B cell (primary cell): Measurements from ENCODE around the gene TNIK. TPM values are rescaled to one million over a fixed set of nuclear protein-coding genes. Genes with fewer than 3 reads are reported as not detected.

Experiments
- ATAC-seq: fragments of 200-7000 bp; cut with Tn5 transposase; one replicate; pipeline ENCODE4 v1.10.0; 2021; ENCODE audit warnings: low read depth, mild to moderate bottlenecking, moderate number of reproducible peaks, moderate library complexity
- CTCF ChIA-PET: fragments of 350-600 bp; sonication (Branson Sonifier 250); formaldehyde crosslinking; loops from one replicate; lab custom pipeline; 2021; ENCODE audit warnings: antibody characterized with exemption, inconsistent platforms; lab: Charles Lee
- POLR2A ChIA-PET: fragments of 350-600 bp; sonication (Branson Sonifier 250); formaldehyde crosslinking; loops from one replicate; lab custom pipeline; 2021; ENCODE audit warnings: antibody characterized with exemption; lab: Charles Lee
- DNase-seq: peaks from one replicate; pipeline ENCODE4 v3.0.0; 2013
- H2AFZ ChIP-seq: 2 replicates; pipeline ENCODE4 v1.6.1; 2012; ENCODE audit warnings: mild to moderate bottlenecking, low read depth, low read length; ENCODE audit not compliant: insufficient read depth, poor library complexity, severe bottlenecking
- H3K27ac ChIP-seq, 2 donors: 1 replicate in 1 of 2; 2 replicates in 1 of 2; pipeline ENCODE4 v1.5.1; 2012 to 2013; ENCODE audit warnings: low read length in 2 of 2, mild to moderate bottlenecking in 2 of 2, moderate library complexity in 1 of 2
- H3K27me3 ChIP-seq, 4 experiments: fragments of 200-600 bp in 1 of 4; sonication (generic) in 1 of 4; replicated peaks in 1 of 4; 1 replicate in 2 of 4; 2 replicates in 2 of 4; pipeline versions ENCODE4 v1.6.1 to v1.7.0; 2013 to 2016; ENCODE audit warnings: low read length in 3 of 4, mild to moderate bottlenecking in 2 of 4, mixed read lengths in 1 of 4, moderate library complexity in 1 of 4; ENCODE audit not compliant: insufficient read depth in 4 of 4, control insufficient read depth in 3 of 4; ENCODE audit errors: control extremely low read depth in 1 of 4
- H3K36me3 ChIP-seq, 2 experiments: replicated peaks in 1 of 2; 1 replicate in 1 of 2; 2 replicates in 1 of 2; pipeline versions ENCODE4 v1.6.1 to v1.7.1; 2013; ENCODE audit warnings: low read length in 1 of 2; ENCODE audit not compliant: insufficient read depth in 2 of 2, control insufficient read depth in 1 of 2; ENCODE audit errors: control extremely low read depth in 1 of 2, extremely low read depth in 1 of 2
- H3K4me1 ChIP-seq, 2 donors: fragments of 200-600 bp in 1 of 2; sonication (generic) in 1 of 2; 1 replicate in 1 of 2; 2 replicates in 1 of 2; pipeline versions ENCODE4 v1.5.1 to v1.6.1; 2013 to 2017; ENCODE audit warnings: low read length in 2 of 2; ENCODE audit not compliant: control insufficient read depth in 2 of 2, insufficient read depth in 2 of 2
- H3K4me2 ChIP-seq: replicated peaks from 2 replicates; pipeline ENCODE3; 2012; ENCODE audit warnings: mild to moderate bottlenecking, low read depth, low read length; ENCODE audit not compliant: poor library complexity, severe bottlenecking
- H3K4me3 ChIP-seq, 5 experiments: fragments of 200-600 bp in 1 of 5; sonication (generic) in 1 of 5; 1 replicate in 3 of 5; 2 replicates in 2 of 5; pipeline versions ENCODE4 v1.5.1 to v1.7.0; 2011 to 2016; ENCODE audit warnings: low read length in 4 of 5, mild to moderate bottlenecking in 4 of 5, low read depth in 2 of 5, control low read depth in 1 of 5, moderate library complexity in 1 of 5; ENCODE audit not compliant: insufficient read depth in 1 of 5; ENCODE audit errors: control extremely low read depth in 1 of 5, extremely low read depth in 1 of 5
- H3K79me2 ChIP-seq: fragments of 200-600 bp; sonication (generic); one replicate; pipeline ENCODE4 v1.6.0; 2016; ENCODE audit warnings: low read length; ENCODE audit not compliant: control insufficient read depth, insufficient read depth
- H3K9ac ChIP-seq: fragments of 200-600 bp; sonication (generic); 2 replicates; pipeline ENCODE4 v1.6.1; 2017; ENCODE audit warnings: mild to moderate bottlenecking, low read length, moderate library complexity
- H3K9me3 ChIP-seq, 3 donors: one replicate each; pipeline versions ENCODE4 v1.6.1 to v1.7.1; 2013; ENCODE audit warnings: low read length in 2 of 3; ENCODE audit not compliant: control insufficient read depth in 2 of 3, insufficient read depth in 1 of 3; ENCODE audit errors: control extremely low read depth in 1 of 3
- H4K20me1 ChIP-seq: 2 replicates; pipeline ENCODE4 v1.6.0; 2012; ENCODE audit warnings: mild to moderate bottlenecking, low read length; ENCODE audit not compliant: insufficient read depth, control insufficient read depth, poor library complexity, severe bottlenecking
- H3K27ac Mint-ChIP-seq: one replicate; pipeline ENCODE4 v1.8.0; 2021; ENCODE audit warnings: mixed read lengths
- H3K27me3 Mint-ChIP-seq: one replicate; pipeline ENCODE4 v1.8.0; 2021; ENCODE audit warnings: mixed read lengths
- H3K4me1 Mint-ChIP-seq: one replicate; pipeline ENCODE4 v1.8.0; 2021; ENCODE audit warnings: mixed read lengths
- H3K4me3 Mint-ChIP-seq: one replicate; pipeline ENCODE4 v1.8.0; 2021; ENCODE audit warnings: mixed read lengths
- H3K9me3 Mint-ChIP-seq: one replicate; pipeline ENCODE4 v1.8.0; 2022; ENCODE audit warnings: mixed read lengths; ENCODE audit not compliant: insufficient read depth
- EZH2 ChIP-seq: IDR thresholded peaks from 2 replicates; pipeline ENCODE4 v1.6.1; 2012; ENCODE audit warnings: borderline replicate concordance, low read depth, mild to moderate bottlenecking, moderate library complexity, low read length; ENCODE audit not compliant: insufficient read depth, poor library complexity, severe bottlenecking
- WGBS: methylation state at CpG from one replicate; pipeline ENCODE4 v1.1.5; 2013; ENCODE audit warnings: missing lambda C conversion rate; ENCODE audit not compliant: insufficient coverage; 5-methylcytosine and 5-hydroxymethylcytosine counted together
- intact Hi-C: fragments of 100-400 bp; cut with micrococcal nuclease; formaldehyde crosslinking; loops from one replicate; pipeline ENCODE4 v1.10.0; 2022
- polyA plus RNA-seq: library from polyadenylated mRNA; depleted of rRNA; stranded (reverse); fragments of >200 nt; gene quantifications from 2 replicates; pipeline ENCODE4 v1.2.3, GENCODE V29; 2012
- total RNA-seq, 2 donors: library from RNA; stranded (reverse); fragments of 120-200 nt in 1 of 2; gene quantifications; 1 replicate in 1 of 2; 2 replicates in 1 of 2; pipeline versions ENCODE4 v1.2.3 to v1.2.4, GENCODE V29; 2013 to 2022
- TF ChIP-seq, protein P1 (sequence below): fragments of 200-600 bp; IDR thresholded peaks from one replicate; pipeline ENCODE4 v1.8.0; 2022; ENCODE audit warnings: antibody characterized with exemption, mild to moderate bottlenecking

TNIK gene
- total and polyA plus RNA-seq, 2 donors (not counting 1 experiment from before 2014, with no cell fraction given) = 0.66 to 7.7 TPM

DNA sequence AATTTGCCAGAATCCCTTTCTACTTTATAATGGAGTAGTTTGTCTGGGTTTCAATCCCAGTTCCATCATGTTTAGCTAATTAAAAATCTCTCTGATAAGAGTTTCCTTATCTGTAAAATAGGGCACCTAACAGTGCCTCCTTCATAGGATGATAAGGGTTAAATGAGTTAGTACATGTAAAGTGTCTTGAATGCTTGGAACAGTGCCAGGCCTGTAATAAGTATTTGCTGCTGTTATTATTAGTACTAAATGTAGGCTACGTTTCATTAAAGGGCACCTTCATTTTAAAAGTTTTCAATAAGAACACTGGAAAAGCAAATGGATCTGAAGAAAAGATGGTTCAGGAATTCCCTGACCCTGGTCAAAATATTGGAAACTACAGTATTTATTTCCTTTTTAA, 421.9 kb downstream of the TNIK start:
- Mint-ChIP-seq H3K27me3 (peaks cover 37% of the 10 kb centered on the region), H3K4me1 (no peaks in the 10 kb centered on the region), H3K4me3 (no peak overlapping the region), H3K9me3 (no peaks in the 10 kb centered on the region), H3K27ac (no peak overlapping the region)
- peaks cover 0 to 3% (median 0%) of the 10 kb centered on the region in 4 experiments for H3K27me3 ChIP-seq
- H4K20me1 ChIP-seq = no peaks in the 10 kb centered on the region
- H3K27ac ChIP-seq = no peak overlapping the region
- DNase-seq (no peak), ATAC-seq (no peak)
- H3K9ac ChIP-seq = no peak overlapping the region
- no peaks in the 10 kb centered on the region for H3K36me3 ChIP-seq
- H3K4me2 ChIP-seq = no peak overlapping the region
- TF ChIP-seq, protein P1, sequence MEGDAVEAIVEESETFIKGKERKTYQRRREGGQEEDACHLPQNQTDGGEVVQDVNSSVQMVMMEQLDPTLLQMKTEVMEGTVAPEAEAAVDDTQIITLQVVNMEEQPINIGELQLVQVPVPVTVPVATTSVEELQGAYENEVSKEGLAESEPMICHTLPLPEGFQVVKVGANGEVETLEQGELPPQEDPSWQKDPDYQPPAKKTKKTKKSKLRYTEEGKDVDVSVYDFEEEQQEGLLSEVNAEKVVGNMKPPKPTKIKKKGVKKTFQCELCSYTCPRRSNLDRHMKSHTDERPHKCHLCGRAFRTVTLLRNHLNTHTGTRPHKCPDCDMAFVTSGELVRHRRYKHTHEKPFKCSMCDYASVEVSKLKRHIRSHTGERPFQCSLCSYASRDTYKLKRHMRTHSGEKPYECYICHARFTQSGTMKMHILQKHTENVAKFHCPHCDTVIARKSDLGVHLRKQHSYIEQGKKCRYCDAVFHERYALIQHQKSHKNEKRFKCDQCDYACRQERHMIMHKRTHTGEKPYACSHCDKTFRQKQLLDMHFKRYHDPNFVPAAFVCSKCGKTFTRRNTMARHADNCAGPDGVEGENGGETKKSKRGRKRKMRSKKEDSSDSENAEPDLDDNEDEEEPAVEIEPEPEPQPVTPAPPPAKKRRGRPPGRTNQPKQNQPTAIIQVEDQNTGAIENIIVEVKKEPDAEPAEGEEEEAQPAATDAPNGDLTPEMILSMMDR = no peak
- TF ChIP-seq EZH2 = no peak
- ChIA-PET CTCF (interaction anchor here (0.6 kb wide), 1 partner anchor 10 kb away, joined by 4 read pairs; no protein-coding TSS in a partner anchor), POLR2A (no interaction called here)
- H3K79me2 ChIP-seq = no peaks in the 10 kb centered on the region
- intact Hi-C loops = no loop called here
- no peaks in the 10 kb centered on the region for H3K4me1 ChIP-seq
- no CpG with 5 or more reads among the region's 1 CpG for WGBS
- H3K9me3 ChIP-seq = no peaks in the 10 kb centered on the region
- no peak overlapping the region for H3K4me3 ChIP-seq
- no peak overlapping the region for H2AFZ ChIP-seq

DNA sequence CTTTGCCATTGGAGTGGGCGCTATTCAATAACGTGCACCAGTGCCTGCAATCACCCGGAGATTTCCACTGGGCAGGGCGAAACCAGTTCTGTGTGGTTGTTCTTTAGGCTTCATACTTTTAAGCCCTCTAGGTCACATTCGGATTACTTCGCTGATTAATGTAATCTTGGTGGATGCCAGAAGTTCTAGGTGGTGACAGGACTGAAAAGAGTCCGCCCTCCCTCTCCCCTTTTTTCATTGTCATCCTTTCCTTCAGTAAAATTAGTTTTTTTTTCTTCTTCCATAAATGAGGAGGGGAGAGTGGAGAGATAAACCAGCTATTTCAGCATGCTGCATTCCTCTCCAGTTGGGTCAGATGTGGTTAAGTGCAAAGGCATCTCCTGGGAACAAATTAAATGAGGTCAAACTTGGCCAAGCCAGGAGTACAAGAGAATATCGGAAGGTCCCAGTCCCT, 431.4 kb downstream of the TNIK start:
- Histone ChIP-seq H3K9me3 (no peaks in the 10 kb centered on the region), H3K9ac (no peak overlapping the region), H3K79me2 (no peaks in the 10 kb centered on the region), H3K4me2 (no peak overlapping the region), H3K4me3 (no peak overlapping the region), H3K27ac (no peak overlapping the region), H3K4me1 (no peaks in the 10 kb centered on the region), H3K27me3 (peaks cover 0 to 10% (median 3%) of the 10 kb centered on the region in 4 experiments), H4K20me1 (no peaks in the 10 kb centered on the region), H2AFZ (no peak overlapping the region), H3K36me3 (no peaks in the 10 kb centered on the region)
- Mint-ChIP-seq H3K9me3 (no peaks in the 10 kb centered on the region), H3K4me3 (no peak overlapping the region), H3K27me3 (peaks cover 14% of the 10 kb centered on the region), H3K4me1 (no peaks in the 10 kb centered on the region), H3K27ac (no peak overlapping the region)
- ChIA-PET POLR2A (no interaction called here), CTCF (interaction anchor here (1.0 kb wide), 1 partner anchor 21 kb away, joined by 3 read pairs; no protein-coding TSS in a partner anchor)
- intact Hi-C loops = no loop called here
- 71% methylated on average over 5 of the region's 8 CpGs for WGBS
- TF ChIP-seq, protein P1 = no peak
- no peak for TF ChIP-seq EZH2
- DNase-seq (no peak), ATAC-seq (no peak)
